COR-L47 (cell line): ENCODE measurements around the gene WDR73.

ENCODE experiments used
- DNase-seq: peaks from one replicate; lab custom pipeline; 2025; lab: John Stamatoyannopoulos, UW

Gene WDR73

DNA sequence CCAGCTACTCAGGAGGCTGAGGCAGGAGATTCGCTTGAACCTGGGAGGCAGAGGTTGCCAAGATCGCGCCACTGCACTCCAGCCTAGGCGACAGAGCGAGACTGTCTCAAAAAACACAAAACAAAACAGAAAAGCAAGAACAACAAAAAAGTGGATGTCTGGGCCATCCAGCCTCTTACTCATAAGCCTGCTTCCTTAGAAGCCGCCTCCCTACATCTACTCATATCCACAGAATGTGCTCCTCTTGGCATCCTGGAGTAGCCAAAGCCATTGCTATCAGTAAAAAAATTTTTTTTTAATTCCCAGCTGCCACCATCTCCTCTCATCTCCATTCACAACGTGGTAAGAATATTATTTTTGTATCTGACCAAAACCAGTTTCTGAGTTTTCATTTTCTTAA is 42.5 kb downstream of the WDR73 start:
- no peak for DNase-seq

DNA sequence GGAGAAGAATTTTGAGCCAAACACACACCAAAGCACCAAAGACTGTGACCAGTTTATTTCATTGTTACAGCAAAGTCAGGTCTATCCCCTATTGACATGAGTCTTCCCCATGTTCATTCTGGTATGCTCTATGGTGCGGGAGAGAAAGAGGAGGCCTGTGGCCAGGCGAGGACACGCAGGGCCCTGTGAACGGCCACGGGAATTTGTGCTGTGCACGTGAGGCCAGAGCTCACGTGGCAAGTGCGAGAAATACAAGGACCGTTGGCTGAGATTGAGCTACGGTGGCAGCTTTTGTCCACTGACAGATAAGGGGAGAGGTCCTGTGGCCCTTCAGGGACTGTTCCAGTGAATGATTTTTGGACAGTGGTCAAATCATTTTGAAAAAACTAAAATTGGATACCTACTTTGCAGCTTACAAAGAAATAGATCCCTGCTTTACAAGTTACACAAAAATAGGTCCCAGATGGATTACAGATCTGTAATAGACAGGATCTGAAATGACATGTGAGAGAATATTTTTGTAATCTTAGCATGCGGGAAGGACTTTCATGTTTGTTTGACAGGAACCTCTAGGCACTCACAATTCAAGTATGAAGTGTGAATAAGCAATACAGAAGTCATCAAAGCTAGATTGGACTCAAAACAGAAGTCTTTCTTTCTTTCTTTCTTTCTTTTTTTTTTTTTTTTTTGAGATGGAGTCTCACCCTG is 44.1 kb downstream of the WDR73 start:
- no peak for DNase-seq

DNA sequence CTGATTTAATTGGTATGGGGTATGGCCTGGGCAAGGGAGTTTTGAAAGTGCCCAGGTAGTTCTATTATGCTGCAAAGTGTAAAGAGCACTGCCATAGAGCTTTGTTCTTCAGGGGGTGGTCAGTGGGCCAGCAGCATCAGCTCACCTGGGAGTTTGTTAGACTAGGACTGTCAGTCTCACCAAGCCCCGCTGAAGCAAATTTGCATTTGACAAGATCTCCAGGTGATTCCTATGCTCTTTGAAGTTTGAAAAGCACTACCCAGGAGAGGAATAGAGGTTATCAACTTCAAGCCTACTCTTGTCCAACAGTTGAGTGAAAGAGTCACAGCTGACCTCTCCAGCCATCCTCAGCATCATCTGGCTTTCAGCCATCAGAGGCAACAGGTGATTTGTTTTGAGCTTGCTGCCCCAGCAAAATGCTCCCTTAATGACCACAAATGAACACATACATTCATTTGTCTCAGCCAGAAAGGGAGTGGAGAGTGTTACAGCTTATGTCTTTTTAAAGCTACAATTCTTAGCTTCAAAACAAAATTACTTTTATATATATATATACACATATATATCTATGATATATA is 45.3 kb downstream of the WDR73 start:
- DNase-seq, result no peak

DNA sequence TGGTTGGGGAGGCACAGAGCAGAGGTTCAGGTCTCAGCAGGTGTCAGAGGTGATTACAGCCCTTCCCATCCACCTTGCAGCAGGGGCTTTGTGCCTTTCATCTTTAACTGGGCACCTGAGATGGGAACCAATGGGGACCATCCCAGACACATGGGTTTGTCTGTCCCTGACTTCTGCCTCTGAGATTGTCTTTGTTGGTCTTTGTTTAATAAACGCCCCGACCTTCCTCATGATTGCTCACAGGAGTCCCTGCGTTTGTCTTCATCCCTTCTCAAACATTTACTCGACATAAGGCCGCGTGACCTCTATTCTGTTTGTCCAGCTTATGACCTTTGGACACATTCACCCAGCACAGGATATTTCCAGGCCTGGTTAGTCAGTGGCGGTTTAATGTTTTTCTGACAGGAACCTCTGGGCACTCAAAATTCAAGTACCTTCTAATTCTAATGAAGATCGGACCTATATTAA is 47.4 kb downstream of the WDR73 start:
- DNase-seq, result no peak

DNA sequence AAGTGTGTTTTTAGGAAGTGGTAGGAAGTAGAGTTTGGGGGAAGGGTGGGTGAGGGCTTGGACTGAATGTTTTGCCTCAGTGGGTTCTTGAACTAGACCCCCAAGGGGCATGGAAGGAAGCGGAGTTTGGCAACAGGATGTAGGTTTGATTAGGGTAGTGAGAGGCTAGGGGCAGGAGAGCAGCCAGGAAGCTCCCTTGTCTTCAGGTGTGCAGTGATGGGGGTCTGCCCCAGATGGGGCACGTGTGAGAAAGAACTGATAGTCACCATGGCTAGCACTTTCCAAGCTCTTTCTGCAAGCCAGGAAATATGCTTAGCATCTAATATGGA is 48.6 kb downstream of the WDR73 start:
- DNase-seq, result no peak

DNA sequence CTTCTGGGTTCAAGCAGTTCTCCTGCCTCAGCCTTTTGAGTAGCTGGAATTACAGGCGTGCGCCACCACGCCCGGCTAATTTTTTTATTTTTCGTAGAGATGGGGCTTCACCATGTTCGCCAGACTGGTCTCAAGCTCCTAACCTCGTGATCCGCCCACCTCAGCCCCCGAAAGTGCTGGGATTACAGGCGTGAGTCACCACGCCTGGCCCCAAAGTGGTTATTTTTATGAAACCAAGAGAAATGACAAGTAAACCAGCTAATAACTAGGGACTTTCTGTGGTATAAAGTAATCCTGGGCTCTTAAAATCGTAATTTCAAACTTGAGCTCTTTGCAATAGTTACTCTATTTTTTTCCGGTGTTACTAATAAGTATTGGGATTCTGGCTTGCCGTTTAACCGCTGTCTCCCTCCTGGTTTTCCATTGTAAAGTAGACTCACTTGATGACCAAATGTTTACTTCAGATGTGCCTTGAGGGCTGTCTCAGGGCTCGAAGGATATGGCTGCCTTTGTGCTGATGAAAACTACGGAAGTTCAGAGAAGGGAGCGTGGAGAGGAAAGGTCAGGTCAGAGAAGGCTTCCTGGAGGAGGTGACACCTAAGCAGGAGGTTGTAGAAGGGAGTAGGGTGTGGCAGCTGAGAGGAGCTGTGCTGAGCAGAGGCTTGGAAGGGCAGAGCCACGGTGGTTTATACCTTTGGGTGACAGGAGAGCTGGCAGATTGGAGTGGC is 49.1 kb downstream of the WDR73 start:
- DNase-seq, result no peak

DNA sequence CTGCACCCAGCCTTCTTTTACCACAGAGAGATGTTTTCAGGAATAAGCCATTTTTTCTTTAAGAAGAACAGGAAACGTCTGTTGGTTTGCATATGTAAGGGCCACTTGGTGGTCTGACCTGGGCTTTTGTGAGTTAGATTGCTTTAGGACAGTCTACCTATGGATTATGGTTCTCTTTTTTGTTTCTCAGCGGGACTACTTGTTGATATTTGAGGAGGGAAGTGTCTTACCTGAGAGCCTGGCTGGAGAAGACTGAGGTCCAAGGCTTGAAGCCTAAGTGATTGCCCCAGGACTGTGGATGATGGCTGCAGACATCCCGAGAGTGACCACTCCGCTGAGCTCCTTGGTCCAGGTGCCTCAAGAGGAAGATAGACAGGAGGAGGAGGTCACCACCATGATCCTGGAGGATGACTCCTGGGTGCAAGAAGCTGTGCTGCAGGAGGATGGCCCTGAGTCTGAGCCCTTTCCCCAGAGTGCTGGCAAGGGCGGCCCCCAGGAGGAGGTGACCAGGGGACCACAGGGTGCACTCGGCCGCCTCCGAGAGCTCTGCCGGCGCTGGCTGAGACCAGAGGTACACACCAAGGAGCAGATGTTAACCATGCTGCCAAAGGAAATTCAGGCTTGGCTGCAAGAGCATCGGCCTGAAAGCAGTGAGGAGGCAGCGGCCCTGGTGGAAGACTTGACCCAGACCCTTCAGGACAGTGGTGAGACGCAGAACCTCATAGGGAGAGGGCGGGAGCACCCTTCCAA is 50.3 kb downstream of the WDR73 start:
- no peak for DNase-seq

DNA sequence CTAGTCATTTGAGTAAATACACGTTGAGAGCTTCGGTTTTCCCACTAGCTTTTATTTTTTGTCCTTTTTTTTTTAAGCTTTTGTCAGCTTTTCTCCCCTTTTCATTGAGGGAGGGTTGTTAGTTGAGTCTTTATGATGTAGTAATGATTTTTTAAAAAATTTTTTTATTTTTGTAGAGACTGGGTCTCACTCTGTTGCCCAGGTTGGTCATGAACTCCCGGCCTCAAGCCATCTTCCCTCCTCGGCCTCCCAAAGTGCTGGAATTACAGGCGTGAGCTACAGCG is 52.6 kb downstream of the WDR73 start:
- no peak for DNase-seq

DNA sequence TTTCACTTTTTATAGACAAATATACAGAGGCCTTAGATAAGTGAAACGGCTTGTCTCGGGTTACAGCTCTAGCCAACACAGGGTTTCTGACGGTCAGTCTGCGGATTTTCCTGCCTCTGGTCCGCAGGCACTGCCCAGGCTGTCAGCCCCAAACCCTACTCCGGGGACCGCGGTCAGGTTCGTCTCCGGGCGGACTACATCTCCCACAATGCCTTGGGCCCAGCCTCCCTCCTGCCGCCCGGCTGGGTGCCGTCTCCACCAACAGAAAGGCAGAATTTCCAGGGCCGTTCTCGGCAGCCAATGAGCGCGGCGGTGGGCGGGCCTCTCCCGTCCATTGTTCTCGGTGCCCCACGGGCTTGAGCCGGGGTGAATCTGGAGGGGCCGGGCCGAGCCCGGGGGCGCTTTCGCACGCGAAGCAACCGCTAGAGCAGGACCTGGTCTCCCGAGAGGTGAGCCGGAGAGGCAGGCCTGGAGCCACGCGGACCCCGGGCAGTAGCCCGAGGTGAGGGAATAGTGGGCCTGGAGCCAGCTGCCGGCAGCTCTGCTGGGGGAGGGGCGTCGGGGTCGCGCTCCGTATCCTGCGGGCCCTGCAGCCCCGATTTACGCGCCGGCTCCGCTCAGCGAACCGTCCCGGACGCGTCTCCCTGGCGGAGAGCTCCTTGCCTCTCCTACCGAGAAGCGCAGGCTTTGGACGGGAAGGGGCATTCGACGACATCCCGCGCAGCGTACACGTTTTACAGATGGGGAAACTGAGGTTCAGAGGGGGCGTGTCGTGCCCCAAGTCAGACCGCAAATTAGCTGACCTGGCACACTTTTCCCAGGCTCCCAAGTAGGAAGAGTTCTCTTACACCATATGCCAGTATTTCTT is 53.2 kb downstream of the WDR73 start, which contains the start of gene ZSCAN2:
Gene ZSCAN2 (plus strand): TSS at position 323 of the 868 bp plus-strand sequence. CDS start 2,919 bp downstream, outside the sequence.
- peak; percentile 94 for DNase-seq

DNA sequence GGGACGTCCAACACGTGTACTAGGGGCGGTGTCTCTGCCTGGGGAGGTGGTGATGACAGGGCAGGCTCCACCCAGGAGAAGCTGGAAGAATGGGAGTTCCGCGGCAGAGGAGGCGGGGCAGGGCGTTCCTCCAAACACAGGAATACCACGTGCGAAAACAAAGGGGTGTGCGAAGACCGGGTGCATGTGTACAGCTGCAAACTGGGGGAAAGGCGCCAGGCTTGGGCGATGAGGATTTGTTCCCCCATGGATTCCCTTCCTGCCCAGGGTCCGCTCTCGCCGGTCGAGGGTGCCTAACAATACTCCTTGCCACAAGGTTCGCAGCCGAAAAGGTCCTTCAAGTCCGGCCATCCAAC is 53.8 kb downstream of the WDR73 start:
- DNase-seq, result peak; percentile 74

DNA sequence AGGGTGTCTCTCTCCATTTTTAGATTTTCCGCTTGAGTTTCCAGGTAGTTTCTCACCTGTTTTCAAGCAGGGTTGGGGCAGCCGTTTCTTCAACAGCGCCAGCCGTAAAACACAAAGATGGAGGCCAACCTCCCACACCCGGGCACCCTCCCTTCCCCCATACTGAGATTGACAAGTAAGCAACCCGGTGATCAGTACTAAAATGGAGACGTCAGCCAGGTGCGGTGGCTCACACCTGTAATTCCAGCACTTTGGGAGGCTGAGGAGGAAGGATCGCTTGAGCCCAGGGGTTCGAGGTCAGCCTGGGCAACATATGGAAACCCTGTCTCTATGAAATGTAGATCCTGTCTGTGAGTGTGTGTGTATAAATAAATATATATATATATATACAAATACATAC is 54.2 kb downstream of the WDR73 start:
- DNase-seq, result no peak

DNA sequence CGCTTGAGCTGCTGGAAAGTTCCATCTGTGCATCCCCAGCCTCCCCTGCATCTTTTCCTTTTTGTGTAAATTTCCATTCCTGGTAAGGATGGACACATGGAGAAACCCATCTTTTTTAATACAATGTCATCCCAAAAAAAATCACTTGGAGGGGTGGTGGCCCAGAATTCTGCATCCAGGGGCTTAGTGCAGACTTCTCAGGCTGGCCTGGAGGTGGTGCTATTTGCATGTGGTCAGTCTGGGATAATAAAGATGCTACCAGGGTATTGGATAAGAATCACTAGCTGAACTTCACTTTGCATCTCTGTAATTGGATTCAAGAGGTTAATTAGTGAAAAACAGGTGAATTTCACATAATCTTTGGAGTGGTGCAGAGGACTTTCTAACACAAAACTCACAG is 55.1 kb downstream of the WDR73 start:
- DNase-seq, result peak; percentile 13

DNA sequence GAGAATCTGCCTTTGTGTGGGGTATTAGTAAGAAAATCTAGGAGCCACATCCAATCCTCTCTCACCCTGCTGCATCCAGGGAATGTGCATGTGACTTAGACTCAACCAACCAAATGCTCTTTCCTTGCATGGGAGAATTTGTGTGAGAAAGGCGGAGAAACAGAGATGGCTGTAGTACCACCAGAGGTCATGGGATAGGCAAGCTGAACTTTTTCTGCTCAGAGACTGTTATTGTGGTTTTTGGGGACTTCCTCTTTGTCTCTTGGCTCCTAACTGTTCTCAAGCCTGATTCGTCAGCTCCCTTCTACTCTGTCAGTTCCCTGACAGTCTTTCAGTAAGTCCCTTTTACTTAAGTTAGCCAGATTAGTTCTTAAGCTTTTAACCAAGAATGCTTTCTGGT is 55.8 kb downstream of the WDR73 start:
- DNase-seq, result no peak

DNA sequence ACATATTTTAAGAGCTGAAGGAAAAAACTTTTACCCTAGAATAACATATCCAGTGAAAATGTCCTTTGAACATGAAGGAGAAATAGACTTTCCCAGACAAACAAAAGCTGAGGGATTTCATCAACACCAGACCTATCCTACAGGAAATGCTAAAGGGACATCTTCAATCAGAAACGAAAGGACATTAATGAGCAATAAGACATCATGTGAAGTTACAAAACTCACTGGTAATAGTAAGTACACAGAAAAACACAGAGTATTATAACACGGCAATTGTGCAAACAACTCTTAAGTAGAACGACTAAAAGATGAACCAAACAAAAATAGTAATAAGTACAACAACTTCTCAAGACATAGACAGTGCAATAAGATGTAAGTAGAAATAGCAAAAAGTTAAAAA is 56.8 kb downstream of the WDR73 start:
- DNase-seq, result no peak

DNA sequence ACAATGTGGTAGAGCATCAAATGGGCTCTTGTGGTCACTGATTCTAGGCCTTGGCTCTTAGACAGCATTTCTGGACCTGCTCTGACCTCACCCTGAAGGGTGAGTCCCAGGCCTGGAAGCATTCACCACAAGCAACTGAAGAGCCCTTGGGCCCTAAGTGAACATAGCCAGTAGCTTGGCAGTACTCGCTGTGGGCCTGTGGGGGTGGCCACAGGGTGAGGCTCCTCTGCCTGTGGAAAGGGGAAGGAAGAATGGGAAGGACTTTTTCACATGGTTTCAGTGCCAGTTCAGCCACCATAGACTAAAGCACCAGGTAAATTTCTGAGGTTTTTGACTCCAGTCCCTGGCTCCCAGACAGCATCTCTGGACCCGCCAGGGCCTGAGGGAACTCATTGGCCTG is 58.4 kb downstream of the WDR73 start:
- DNase-seq, result no peak

DNA sequence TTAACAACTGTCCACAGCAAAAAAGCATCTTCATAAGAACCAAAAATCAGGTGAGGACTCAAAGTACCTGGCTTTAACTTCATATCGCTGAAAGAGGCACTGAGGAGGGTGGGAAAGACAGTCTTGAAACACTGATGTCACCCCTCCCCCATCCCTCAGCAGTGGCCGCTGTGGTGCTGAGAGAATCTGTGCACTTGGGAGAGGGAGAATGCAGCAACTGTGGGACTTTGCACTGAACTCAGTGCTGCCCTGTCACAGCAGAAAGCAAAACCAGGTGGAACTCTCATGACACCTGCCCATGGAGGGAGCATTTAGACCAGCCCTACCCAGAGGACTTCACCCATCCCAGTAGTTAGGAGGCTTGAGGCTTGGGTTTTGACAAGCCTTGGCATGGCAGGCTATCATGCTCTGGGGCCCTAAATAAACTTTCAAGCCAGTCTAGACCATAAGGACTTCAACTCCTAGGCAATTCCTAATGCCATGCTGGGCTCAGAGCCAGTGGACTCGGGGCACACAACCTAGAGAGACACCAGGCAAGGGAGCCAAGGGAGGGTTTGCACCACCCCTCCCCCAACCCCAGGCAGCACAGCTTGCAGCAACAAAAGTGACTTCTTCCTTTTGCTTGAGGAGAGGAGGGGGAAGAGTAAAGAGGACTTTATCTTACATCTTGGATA is 59.3 kb downstream of the WDR73 start:
- DNase-seq, result no peak

DNA sequence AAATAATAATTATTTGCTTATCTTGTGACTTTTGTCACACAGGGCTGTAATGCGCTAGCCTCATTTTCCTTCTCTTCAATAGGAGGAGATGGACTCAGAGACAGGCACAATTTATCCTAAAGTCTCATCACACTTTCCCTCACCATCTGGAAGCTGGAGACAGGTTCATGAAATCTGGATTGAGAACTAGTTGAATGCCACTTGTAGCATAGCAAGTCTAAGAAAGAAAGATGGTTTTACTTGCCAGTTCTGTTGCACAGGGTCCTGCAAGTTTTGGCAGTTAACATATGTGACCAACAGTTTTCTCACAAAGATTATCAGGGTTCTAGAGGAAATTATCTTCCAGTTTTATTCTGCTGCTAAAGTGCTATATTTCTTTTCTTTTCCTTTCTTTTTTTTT is 62.3 kb downstream of the WDR73 start:
- no peak for DNase-seq

DNA sequence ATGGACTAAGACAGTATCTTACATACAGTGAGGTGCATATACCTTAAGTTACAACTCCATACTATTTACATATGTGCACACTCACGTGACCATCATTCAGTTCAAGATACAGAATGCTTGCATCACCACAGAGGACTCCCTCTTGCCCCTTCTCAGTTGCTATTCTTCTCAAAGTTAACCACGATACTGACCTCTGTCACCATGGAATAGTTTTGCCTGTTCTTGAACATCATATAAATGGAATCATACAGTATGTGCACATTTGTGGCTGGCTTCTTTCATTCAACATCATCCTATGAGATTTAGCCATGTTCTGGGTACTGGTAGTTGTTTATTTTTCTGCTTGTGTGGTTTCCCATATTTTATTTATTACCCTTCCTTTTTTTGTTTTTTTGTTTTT is 63.7 kb downstream of the WDR73 start:
- DNase-seq, result no peak
